ENCODE results near the gene ALDH7A1.
A peak's percentile ranks its signal among the peaks of the same experiment; 100 is the strongest.
"Not testable (repeated sequence)": the region's sequence is repeated elsewhere in the genome, so short reads cannot be mapped to it uniquely, and the experiment has no call there.

Gene ALDH7A1

DNA sequence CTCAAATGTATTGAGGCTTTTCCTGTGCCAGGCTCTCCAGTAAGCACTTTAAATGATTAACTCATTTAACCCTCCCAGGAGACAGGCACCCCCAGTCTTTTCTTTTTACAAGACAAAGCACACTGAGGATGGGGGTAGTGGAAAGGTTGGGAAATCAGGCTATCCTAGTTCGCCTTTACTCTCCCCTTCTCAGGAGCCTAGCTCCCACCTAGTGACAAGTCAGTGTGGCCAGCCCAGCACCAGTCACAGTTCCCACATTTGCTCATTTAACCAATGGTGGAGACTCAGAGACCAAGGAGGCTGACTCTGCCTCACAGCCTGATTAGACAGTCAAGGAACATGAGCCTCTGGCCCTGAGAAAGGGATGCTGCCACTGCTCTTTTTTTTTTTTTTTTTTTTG lies 3.5 kb downstream of the ALDH7A1 start:
- no peak for DNase-seq

GRCh38 chr5:126589536-126590297 lies 5.3 kb downstream of the ALDH7A1 start:
- no peak for DNase-seq

DNA sequence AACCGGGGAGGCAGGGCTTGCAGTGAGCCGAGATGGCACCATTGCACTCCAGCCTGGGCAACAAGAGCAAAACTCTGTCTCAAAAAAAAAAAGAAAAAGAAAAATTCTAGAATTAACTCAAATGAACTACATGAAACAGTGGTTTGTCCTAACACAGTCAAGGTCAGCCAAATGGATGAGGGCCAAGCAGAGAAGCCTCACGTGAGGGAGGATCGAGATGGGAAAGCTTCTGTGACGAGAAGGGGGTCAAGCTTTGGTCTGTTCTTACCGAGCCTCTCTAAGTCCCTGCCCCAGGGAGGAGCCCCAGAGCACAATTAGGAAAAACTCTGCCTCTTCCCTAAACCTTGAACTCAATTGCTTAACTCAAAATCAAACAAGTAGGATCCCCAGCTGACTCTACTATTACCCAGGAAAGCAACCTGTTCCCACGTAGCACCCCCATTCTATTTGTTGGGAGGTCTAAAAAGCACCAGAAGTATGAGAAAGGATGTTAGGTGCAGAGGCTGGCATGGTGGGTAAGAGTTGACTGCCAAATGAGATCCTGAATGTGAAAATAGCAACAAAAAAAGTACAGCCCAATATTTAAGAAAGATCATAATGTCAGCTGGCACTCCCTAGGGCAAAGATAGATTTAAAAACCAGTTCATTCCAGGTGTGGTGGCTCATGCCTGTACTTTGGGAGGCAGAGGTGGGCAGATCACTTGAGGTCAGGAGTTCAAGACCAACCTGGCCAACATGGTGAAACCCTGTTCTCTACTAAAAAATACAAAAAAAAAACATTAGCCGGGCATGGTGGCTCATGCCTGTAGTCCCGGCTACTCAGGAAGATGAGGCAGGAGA lies 7.2 kb downstream of the ALDH7A1 start:
- no peak for DNase-seq

- DNase-seq = no peak
Observed at GRCh38 chr5:126583761-126584160, 11.3 kb downstream of the ALDH7A1 start.

DNA sequence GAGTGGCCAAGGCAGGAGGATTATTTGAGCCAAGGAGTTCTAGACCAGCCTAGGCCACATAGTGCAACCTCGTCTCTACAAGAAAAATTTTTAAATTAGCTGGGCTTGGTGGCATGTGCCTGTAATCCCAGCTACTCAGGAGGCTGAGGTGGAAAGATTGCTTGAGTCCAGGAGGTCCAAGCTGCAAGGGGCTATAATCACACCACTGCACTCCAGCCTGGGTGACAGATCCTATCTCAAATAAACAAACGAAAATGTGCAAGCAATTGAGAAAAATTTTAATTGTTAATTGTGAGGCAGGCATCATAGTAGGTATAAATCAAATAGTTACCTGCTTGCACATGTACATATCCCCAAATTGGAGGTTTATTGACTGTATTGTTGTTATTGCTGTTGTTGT lies 15.3 kb downstream of the ALDH7A1 start:
- DNase-seq = no peak

DNA sequence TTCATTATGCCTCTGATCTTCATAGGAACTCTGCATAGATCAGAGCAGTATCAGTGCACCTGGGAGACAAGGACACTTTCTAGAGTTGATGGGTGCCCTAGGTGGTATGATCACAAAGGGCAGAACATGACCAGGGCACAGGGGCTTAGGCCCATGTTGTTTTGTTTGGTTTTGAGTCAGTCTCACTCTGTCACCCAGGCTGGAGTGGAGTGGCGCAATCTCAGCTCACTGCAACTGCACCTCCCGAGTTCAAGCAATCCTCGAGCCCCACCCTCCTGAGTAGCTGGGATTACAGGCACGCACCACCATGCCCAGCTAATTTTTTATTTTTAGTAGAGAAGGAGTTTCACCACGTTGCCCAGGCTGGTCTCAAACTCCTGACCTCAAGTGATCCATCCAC lies 17.6 kb downstream of the ALDH7A1 start:
- DNase-seq = no peak

DNA sequence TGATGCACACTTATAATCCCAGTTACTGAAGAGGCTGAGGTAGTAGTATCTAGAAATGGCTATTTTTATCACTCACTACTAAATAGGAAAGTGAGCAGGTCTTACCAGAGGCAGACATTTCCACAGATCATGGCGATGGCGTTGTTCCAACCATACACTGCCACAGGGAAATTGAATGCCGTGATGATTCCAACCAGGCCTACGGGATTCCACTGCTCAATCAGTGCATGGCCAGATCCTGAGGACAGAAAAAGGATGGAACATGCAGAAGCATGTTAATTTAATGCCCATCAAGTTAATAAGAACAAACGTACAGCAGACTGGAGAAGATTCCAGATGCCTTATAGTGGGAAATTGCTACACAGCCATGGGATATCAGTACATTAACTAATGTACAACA lies 18.0 kb downstream of the ALDH7A1 start:
- no peak for DNase-seq

DNA sequence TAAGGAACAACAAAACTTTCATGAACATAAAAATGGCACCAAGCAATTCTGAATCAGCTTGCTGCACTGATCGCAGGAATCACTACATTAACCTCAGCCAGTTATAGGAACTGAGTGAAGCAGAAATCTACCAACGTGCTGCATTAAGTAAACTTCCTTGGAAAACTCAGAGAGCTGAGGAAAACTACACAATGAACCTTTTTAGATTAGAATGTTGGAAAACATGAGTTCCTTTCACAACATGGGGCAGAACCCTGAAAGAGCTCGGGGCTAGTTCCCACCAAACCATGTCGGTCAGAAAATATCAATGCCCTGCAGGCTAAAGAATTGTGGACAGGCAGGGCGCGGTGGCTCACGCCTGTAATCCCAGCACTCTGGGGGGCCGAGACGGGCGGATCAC lies 19.4 kb downstream of the ALDH7A1 start:
- no peak for DNase-seq

DNA sequence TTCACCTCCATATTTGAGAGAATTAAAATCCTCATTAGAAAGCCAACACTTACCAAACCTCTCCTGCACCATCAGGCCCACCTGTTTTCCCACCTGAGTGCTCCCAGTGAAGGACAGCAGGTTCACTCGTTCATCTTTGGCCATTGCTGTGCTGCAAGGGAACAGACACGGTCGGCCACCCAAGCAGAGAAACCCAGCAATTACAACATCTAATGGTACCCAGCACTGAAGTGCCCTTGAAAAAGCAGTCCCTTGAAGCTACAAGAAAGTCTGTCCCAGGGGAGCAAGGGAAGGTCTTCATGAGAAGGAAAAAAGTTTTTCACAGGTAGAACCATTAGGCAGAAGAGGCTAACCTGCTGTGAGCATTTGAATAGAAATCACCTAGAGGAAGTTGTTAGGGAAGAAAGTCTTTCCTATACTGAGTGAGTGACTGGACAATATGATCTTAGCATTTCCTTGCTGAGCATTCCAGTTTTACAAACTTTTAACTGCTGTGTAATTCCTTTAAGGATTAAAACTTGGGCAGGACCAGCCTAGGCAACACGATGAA lies 26.7 kb downstream of the ALDH7A1 start:
- DNase-seq = no peak

DNA sequence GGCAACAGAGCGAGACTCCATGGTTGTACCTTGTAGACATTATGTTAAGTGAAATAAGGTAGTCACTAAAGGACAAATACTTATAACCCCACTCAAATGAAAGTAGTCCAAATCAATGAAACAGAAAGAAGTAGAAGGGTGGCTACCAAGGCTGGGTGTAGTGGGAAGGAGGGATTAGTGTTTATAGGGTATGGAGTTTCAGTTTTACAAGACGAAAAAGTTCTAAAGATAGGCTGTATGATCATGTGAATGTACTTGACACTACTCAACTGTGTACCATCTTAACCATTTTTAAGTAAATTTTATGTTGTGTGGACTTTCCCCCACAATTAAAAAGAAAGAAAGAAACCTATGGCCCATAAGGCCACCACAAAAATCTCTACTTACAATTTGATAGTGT lies 32.2 kb downstream of the ALDH7A1 start:
- no peak for DNase-seq

DNA sequence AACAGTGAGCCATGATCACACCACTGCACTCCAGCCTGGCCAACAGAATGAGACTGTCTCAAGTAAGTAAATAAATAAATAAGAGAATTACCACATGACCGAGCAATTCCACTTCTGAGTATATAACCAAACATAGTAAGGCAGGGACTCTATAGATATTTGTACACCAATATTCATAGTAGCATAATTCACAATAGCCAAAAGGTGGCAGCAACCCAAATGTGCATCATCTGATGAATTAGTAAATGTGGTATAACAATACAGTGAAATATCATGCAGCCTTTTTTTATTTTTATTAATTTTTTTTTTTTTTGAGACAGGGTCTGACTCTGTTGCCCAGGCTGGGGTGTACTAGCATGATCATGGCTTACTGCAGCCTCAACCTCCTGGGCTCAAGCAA lies 33.1 kb downstream of the ALDH7A1 start:
- no peak for DNase-seq

- not testable (repeated sequence) for DNase-seq
Observed at GRCh38 chr5:126555101-126555500, 39.9 kb downstream of the ALDH7A1 start.

- DNase-seq = no peak
Observed at GRCh38 chr5:126552614-126553013, 42.4 kb downstream of the ALDH7A1 start.

DNA sequence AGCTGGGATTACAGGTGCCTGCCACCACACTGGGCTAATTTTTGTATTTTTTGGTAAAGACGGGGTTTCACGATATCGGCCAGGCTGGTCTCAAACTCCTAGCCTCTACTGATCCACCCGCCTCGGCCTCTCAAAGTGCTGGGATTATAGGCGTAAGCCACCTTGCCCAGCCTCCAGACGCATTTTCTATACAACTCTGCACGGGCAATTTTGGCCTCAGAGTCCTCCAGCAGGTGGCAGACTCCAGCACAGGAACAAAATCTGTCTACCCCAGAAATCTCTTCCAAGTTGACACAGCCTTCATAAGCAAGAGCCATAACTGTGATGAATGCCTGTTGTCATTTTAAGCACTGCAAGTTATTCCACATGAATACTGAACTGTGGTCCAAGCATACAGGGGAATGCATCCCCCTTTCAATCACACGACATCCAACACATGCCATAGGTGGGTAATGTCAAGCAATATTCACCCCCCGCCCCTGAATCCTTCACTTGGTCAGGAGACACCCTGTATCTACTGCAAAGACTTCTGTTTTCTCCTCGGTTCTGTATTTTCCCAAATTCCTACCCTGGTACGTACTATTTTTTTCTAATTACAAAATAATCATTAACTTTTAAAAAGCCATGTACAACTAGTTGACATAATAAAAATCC lies 50.8 kb downstream of the ALDH7A1 start:
- peak; percentile 41 for DNase-seq

DNA sequence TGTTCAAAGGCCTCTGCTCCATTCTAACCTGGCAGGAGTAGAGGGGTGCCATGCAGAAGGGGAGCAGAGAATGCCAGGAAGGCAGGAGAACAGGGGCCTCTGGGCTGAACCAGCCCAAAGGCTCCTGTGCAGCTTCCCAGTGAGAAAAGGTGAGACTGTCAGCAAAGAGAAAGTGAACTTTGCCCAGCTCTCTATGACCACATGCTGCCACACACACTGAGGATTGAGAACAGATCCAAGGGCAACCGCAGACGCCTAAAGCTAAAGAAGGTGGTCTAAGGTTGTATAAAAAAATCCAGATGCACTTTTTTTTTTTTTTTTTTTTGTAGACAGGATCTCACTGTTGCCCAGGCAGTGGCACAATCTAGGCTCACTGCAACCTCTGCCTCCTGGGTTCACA lies 51.4 kb downstream of the ALDH7A1 start:
- no peak for DNase-seq

- no peak for DNase-seq
Observed at GRCh38 chr5:126543009-126543408, 52.0 kb downstream of the ALDH7A1 start.

DNA sequence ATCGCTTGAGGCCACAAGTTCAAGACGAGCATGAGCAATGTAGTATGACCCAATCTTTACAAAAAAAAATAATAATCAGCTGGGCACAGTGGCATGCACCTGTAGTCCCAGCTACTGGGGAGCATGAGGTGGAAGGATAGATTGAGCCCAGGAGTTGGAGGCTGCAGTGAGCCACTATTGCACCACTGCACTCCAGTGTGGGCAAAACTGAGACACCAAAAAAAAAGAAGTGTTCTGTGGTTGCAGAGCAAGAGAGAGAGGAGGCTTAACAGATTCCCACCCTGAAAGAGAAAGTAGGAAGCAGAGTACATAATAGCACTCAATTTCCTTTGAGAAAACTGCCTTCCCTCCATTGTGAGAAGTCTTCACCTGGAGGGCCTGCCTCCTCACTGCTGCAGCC lies 52.6 kb downstream of the ALDH7A1 start:
- no peak for DNase-seq

DNA sequence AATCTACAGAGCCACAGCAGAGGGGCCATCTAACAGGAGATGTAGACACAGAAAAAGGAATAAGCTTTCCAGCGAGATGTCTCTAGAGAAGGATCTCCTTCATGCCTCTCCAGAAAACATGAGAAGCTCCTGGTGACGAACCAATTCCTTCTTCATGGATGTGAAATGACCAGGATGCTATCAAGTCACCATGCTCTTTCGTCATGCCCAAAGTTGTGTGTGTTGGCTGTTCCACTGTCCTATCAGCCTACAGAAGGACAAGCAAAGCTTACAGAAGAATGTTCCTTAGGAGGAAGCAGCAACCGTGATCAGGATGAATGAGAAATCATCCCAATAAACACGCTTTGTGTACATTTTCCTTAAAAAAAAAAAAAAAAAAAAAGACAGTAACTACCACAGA lies 54.4 kb downstream of the ALDH7A1 start:
- DNase-seq = no peak

- no peak for DNase-seq
Observed at GRCh38 chr5:126538579-126538978, 56.4 kb downstream of the ALDH7A1 start.

DNA sequence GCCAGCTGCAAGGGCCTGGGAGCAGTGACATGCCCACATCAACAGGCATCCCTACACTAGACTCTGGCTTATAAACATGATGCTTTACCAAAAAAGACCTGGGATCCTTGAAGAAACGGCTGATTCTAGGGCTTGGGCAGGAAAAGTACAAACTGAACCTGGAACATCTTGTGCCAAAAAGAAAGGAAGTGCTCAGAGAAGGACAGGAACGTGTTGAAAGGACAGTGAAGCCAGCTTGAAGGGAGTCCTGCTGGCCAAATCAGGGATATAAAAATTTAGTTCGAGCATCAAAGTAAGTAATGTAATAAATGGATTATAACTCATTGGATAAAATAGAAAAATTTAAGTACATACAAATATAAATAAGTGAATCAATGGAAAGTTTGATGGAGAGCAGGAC lies 58.1 kb downstream of the ALDH7A1 start:
- no peak for DNase-seq

GRCh38 chr5:126535856-126536545 lies 59.0 kb downstream of the ALDH7A1 start:
- no peak for DNase-seq

GRCh38 chr5:126534553-126534952 lies 60.5 kb downstream of the ALDH7A1 start:
- no peak for DNase-seq

DNA sequence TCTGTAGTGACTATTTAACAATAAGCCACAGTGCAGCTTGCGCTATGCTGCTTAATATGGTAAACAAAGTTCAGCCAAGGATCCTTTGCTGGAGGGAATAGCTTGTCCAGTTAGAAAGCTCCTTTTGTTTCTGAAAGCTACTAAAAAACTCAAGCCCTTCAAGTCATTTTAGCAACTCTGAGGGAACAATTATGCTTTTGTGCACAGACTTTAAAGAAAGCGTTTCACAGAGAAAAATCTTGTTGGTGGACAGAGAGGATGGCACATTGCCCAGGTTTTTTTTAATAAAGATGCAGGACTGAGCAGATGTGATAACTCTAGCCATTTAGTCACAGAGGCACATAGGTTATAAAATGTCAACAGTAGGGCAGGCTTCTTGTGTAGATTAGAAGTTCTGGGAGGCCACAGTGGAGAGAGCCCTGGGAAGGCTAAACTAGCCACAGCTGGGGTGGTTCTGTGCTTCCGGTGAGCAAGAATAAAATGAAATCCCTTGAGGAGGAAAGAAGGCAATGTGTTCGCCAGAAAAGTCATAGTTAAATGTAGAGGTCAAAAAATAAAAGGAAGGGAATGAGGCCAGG lies 63.4 kb downstream of the ALDH7A1 start:
- no peak for DNase-seq

All from activated CD4-positive, alpha-beta T cell treated with anti-CD3 and anti-CD28 coated beads, Interleukin-2, amount 50 U/mL, for 16 hours (primary cell).